Measurements from ENCODE around the gene UBL7. TPM values are rescaled to one million over a fixed set of nuclear protein-coding genes. Genes with fewer than 3 reads are reported as not detected.

The UBL7 gene
- total and polyA plus RNA-seq, 2 experiments from 2014 or later = 70.4 to 78.6 TPM

DNA sequence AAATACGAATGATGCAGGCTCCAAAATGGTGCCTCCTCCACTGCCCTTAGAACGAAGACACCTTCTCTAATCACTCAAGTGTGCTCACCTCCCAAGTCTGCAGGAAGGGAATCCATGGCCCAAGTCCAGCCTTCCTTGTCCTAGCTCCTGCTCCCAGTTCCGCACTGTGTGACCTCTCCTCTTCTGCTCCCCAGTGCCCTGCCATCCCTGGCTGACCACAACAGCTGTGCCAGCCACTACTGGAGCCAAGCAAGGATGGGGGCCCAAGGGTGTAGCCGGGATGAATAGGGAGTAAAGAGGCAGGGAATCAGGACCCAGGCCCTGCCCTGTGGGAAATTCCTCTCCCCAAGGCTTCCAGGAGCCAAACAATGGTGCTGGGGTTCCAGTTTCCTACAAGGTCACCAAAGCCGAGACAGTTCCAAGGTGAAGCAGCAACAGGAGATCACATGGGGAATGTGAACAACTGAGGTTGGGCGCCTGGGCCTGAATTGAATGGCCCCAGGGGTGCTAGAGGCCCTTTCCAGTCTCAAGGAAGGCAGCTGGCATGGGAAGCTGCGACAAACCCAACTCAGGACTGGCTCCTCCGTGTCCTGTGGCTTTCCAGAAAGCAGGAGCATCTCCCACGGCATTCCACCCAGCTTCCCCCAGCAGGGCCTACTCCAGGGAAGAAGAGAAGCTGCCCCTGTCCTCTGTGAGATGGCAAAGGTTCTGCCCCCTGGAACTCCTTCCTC, 47.4 kb downstream of the UBL7 start:
- Histone ChIP-seq H3K4me3 (no peak overlapping the region), H3K9ac (no peak overlapping the region), H3K4me2 (ENCODE audit: unreplicated experiment) (no peak overlapping the region), H2AFZ (no peak overlapping the region), H3F3A (ENCODE audit: insufficient read depth) (peaks cover 54% of the 10 kb centered on the region), H4K20me1 (ENCODE audit: insufficient read depth) (no peaks in the 10 kb centered on the region), H3K36me3 (ENCODE audit: low read depth) (peaks cover 34% of the 10 kb centered on the region), H3K79me2 (ENCODE audit: insufficient read depth) (peaks cover 65% of the 10 kb centered on the region), H3K9me2 (ENCODE audit: insufficient read depth) (no peaks in the 10 kb centered on the region), H3K27me3 (replicated peaks; ENCODE audit: insufficient read depth) (no peaks in the 10 kb centered on the region), H3K27ac (no peak overlapping the region), H3K4me1 (ENCODE audit: insufficient read depth) (peaks cover 31% of the 10 kb centered on the region), H3K9me3 (ENCODE audit: low read depth) (no peaks in the 10 kb centered on the region)
- 77 to 79% methylated on average over 9 of the region's 9 CpGs for WGBS, 2 experiments (ENCODE audit: low coverage in 1 of 2, low lambda C conversion rate in 2 of 2, missing lambda C conversion rate in 2 of 2)
- no peak for DNase-seq
- in situ Hi-C loops (cut with MboI) = no loop called here
- TF ChIP-seq EZH2 (IDR thresholded peaks at IDR 0.05; ENCODE audit: insufficient read depth, poor library complexity, severe bottlenecking) (no peak), EZH2phosphoT487 (IDR thresholded peaks at IDR 0.05; ENCODE audit: insufficient read depth, low read depth) (no peak)

DNA sequence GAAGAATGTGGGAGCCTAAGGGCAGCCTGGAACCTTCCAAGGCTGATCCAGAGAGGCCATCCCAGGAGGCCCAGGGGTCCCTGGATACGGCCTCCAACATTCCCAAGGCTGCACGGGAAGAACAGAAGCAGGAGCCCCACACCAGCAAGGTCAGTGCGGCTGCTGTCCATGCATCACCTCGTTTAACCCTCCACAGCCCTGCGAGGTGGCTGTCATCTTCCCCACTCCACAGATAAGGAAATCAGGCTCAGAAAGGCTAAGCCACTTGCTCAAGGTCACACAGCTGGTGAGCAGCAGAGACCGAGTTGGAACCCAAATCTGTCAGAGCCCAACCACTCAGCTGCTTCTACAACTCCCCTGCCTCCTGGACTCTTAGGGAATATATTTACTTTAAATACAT, 48.8 kb downstream of the UBL7 start:
- peaks cover 29% of the 10 kb centered on the region for H3K4me1 ChIP-seq (ENCODE audit: insufficient read depth)

DNA sequence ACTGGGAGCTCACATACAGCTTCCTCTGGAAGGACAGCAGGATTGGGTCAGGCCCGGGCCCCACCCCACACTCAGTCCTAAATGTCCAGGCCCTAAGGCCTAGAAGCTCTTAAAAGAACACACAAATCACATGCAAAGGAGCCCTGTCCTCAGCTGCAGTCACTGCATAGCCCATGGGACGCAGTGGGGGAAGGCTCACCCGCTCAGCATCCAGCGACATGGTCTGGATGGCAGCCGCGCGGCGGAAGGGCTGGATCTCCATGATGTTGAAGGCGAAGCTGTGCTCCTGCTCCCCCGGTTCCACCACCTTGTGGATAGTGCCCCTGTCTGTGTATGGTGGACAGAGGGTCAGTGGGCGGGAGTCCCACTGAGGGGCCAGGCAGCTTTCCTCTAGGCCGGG, 49.3 kb downstream of the UBL7 start:
- Histone ChIP-seq H3K4me3 (no peak overlapping the region), H2AFZ (no peak overlapping the region), H3K9me2 (ENCODE audit: insufficient read depth) (no peaks in the 10 kb centered on the region), H3K4me1 (ENCODE audit: insufficient read depth) (peaks cover 29% of the 10 kb centered on the region), H3K9me3 (ENCODE audit: low read depth) (no peaks in the 10 kb centered on the region), H3K27me3 (replicated peaks; ENCODE audit: insufficient read depth) (no peaks in the 10 kb centered on the region), H3K79me2 (ENCODE audit: insufficient read depth) (peaks cover 47% of the 10 kb centered on the region), H3K9ac (no peak overlapping the region), H3K36me3 (ENCODE audit: low read depth) (peaks cover 34% of the 10 kb centered on the region), H3K27ac (no peak overlapping the region), H3F3A (ENCODE audit: insufficient read depth) (peaks cover 62% of the 10 kb centered on the region), H4K20me1 (ENCODE audit: insufficient read depth) (no peaks in the 10 kb centered on the region), H3K4me2 (ENCODE audit: unreplicated experiment) (no peak overlapping the region)
- 91 to 98% methylated on average over 12 of the region's 12 CpGs for WGBS, 2 experiments (ENCODE audit: low coverage in 1 of 2, low lambda C conversion rate in 2 of 2, missing lambda C conversion rate in 2 of 2)
- in situ Hi-C loops (cut with MboI) = no loop called here
- no peak for TF ChIP-seq EZH2 (IDR thresholded peaks at IDR 0.05; ENCODE audit: insufficient read depth, poor library complexity, severe bottlenecking)
- TF ChIP-seq EZH2phosphoT487 (IDR thresholded peaks at IDR 0.05; ENCODE audit: insufficient read depth, low read depth) = no peak
- no peak for DNase-seq

More for the DNA sequence above, 48.8 kb downstream of the UBL7 start:
- Histone ChIP-seq H3K4me2 (ENCODE audit: unreplicated experiment) (no peak overlapping the region), H2AFZ (no peak overlapping the region), H3K27ac (no peak overlapping the region), H3K36me3 (ENCODE audit: low read depth) (peaks cover 34% of the 10 kb centered on the region), H3K79me2 (ENCODE audit: insufficient read depth) (peaks cover 52% of the 10 kb centered on the region), H3F3A (ENCODE audit: insufficient read depth) (peaks cover 60% of the 10 kb centered on the region), H3K27me3 (replicated peaks; ENCODE audit: insufficient read depth) (no peaks in the 10 kb centered on the region), H4K20me1 (ENCODE audit: insufficient read depth) (no peaks in the 10 kb centered on the region), H3K9ac (no peak overlapping the region), H3K4me3 (no peak overlapping the region), H3K9me3 (ENCODE audit: low read depth) (no peaks in the 10 kb centered on the region), H3K9me2 (ENCODE audit: insufficient read depth) (no peaks in the 10 kb centered on the region)
- WGBS, 2 experiments (ENCODE audit: low coverage in 1 of 2, low lambda C conversion rate in 2 of 2, missing lambda C conversion rate in 2 of 2) = 79 to 80% methylated on average over 6 of the region's 6 CpGs
- no peak for DNase-seq
- TF ChIP-seq EZH2phosphoT487 (IDR thresholded peaks at IDR 0.05; ENCODE audit: insufficient read depth, low read depth) = no peak
- in situ Hi-C loops (cut with MboI) = no loop called here

DNA sequence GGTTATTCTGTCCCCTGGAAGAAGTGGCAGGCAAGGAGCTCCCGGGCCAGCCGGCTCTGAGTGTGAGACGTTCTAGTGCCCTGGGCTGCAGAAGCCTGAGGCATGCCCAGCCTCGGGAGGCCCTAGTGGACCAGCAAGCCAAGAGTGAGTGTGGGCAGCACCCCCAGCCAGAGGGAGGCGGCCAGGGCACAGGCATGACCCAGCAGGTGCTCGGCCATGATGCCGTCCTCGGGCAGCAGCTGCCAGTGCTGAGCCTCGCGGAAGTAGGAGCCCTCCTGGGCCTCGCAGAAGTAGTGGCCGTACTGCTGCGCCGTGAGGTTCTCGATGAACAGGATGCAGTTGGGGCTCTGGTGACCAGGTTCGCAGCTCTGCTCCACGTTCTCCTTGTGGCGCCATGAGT, 50.5 kb downstream of the UBL7 start:
- TF ChIP-seq EZH2phosphoT487 (IDR thresholded peaks at IDR 0.05; ENCODE audit: insufficient read depth, low read depth) (no peak), EZH2 (IDR thresholded peaks at IDR 0.05; ENCODE audit: insufficient read depth, poor library complexity, severe bottlenecking) (no peak)
- H4K20me1 ChIP-seq (ENCODE audit: insufficient read depth) = no peaks in the 10 kb centered on the region
- no peaks in the 10 kb centered on the region for H3K27me3 ChIP-seq (replicated peaks; ENCODE audit: insufficient read depth)
- no peak overlapping the region for H3K9ac ChIP-seq
- peaks cover 24% of the 10 kb centered on the region for H3K36me3 ChIP-seq (ENCODE audit: low read depth)
- DNase-seq = no peak
- H3K4me2 ChIP-seq (ENCODE audit: unreplicated experiment) = no peak overlapping the region
- WGBS, 2 experiments (ENCODE audit: low coverage in 1 of 2, low lambda C conversion rate in 2 of 2, missing lambda C conversion rate in 2 of 2) = 96 to 98% methylated on average over 18 of the region's 18 CpGs
- H3K27ac ChIP-seq = no peak overlapping the region
- no peak overlapping the region for H2AFZ ChIP-seq
- no peak overlapping the region for H3K4me3 ChIP-seq
- peaks cover 35% of the 10 kb centered on the region for H3K79me2 ChIP-seq (ENCODE audit: insufficient read depth)
- H3K9me2 ChIP-seq (ENCODE audit: insufficient read depth) = no peaks in the 10 kb centered on the region
- peaks cover 70% of the 10 kb centered on the region for H3F3A ChIP-seq (ENCODE audit: insufficient read depth)
- H3K9me3 ChIP-seq (ENCODE audit: low read depth) = no peaks in the 10 kb centered on the region
- in situ Hi-C loops (cut with MboI) = no loop called here
- peaks cover 36% of the 10 kb centered on the region for H3K4me1 ChIP-seq (ENCODE audit: insufficient read depth)

Measured in GM23248 (cell line).